ENCODE results near the gene TBC1D2B. TPM values are rescaled to one million over a fixed set of nuclear protein-coding genes. Genes with fewer than 3 reads are reported as not detected.
"Not testable (repeated sequence)": the region's sequence is repeated elsewhere in the genome, so short reads cannot be mapped to it uniquely, and the experiment has no call there.

TBC1D2B gene
- total RNA-seq, 1 experiment from 2014 or later: 17.6 TPM

DNA sequence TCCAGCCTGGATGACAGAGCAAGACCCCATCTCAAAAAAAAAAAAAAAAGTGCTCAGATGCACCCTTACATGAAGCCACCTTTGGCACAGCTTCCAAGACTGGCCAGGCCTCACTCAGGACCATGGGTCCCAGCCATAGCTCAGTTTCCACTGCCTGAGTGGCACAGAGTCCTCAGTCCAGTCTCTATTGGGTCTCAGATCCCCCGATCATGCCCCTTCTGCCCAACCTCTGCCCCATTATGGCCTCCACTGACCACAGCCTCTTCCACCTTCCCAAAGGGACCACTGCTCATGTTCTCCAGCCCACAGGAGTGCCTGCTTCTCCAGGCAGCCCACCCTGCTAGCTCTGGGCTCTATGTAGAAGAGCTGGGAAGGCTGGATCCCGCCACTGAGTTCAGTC is 127.0 kb downstream of the TBC1D2B start:
- H3K4ac ChIP-seq (ENCODE audit: low read depth, low read length); H2BK20ac ChIP-seq (ENCODE audit: low read depth, low read length, poor library complexity, severe bottlenecking); H3K23me2 ChIP-seq (ENCODE audit: insufficient read length, low read depth, low read length, poor library complexity, severe bottlenecking); H2BK5ac ChIP-seq (ENCODE audit: insufficient read length, low read length); H3T11ph ChIP-seq (ENCODE audit: low read length); H4K20me1 ChIP-seq (ENCODE audit: control insufficient read depth, insufficient read depth, insufficient read length); H3K9me3 Mint-ChIP-seq; H2BK15ac ChIP-seq (ENCODE audit: low read depth, low read length); H2BK120ac ChIP-seq (ENCODE audit: low read depth, low read length, poor library complexity, severe bottlenecking); H3K79me2 ChIP-seq (ENCODE audit: insufficient read depth, low read length); H3K18ac ChIP-seq (ENCODE audit: insufficient read length, low read depth, low read length); H3K36me3 Mint-ChIP-seq (ENCODE audit: insufficient read depth in 1 of 3, low read depth in 3 of 3); H2AK5ac ChIP-seq (ENCODE audit: insufficient read length, low read length); H3K4me2 ChIP-seq (ENCODE audit: insufficient read depth, insufficient read length, low read length); H4K8ac ChIP-seq (replicated peaks; ENCODE audit: insufficient read length, low read depth, low read length); H2AFZ ChIP-seq (ENCODE audit: low read length); H2BK12ac ChIP-seq (ENCODE audit: insufficient read length, low read depth, low read length); H3K9me3 ChIP-seq (ENCODE audit: control insufficient read depth, low read depth, low read length); H3K27me3 Mint-ChIP-seq (ENCODE audit: low read depth); H3K79me1 ChIP-seq (ENCODE audit: insufficient read depth, low read depth, low read length, poor library complexity, severe bottlenecking); H3K27ac Mint-ChIP-seq; H3K4me1 ChIP-seq (ENCODE audit: insufficient read depth, low read length); H3K4me1 Mint-ChIP-seq; H3K27me3 ChIP-seq (ENCODE audit: insufficient read depth, low read length); H3K27ac ChIP-seq (ENCODE audit: insufficient read length, low read depth, low read length); H3K23ac ChIP-seq (ENCODE audit: insufficient read length, low read depth, low read length); H3K9ac ChIP-seq (ENCODE audit: extremely low read depth, insufficient read length, low read length); H3K56ac ChIP-seq (ENCODE audit: insufficient read length, low read depth, low read length); H4K5ac ChIP-seq (ENCODE audit: insufficient read length, low read depth, low read length); H4K91ac ChIP-seq (ENCODE audit: insufficient read length, low read depth, low read length); H3K4me3 Mint-ChIP-seq; DNase-seq; H3K14ac ChIP-seq (ENCODE audit: insufficient read depth, low read length): not testable (repeated sequence)
- WGBS (ENCODE audit: extremely low coverage, insufficient read length, low lambda C conversion rate): no CpG with 5 or more reads among the region's 2 CpGs

All from H9 (cell line).